Measurements from ENCODE around the gene SLC5A3. TPM values are rescaled to one million over a fixed set of nuclear protein-coding genes. Genes with fewer than 3 reads are reported as not detected.

Gene SLC5A3
- total and polyA plus RNA-seq, 2 donors (not counting 1 experiment from before 2014, with no cell fraction given), result 1.2 to 16.7 TPM

- Histone ChIP-seq H4K20me1 (ENCODE audit: control insufficient read depth, insufficient read depth, low read length, poor library complexity, severe bottlenecking) (peaks cover 32% of the 10 kb centered on the region), H3K4me2 (replicated peaks; ENCODE audit: low read depth, low read length, poor library complexity, severe bottlenecking) (no peak overlapping the region), H3K9ac (ENCODE audit: low read length) (no peak overlapping the region), H3K4me3 (ENCODE audit: control extremely low read depth in 1 of 5, extremely low read depth in 1 of 5, insufficient read depth in 1 of 5, low read depth in 2 of 5, low read length in 4 of 5) (no peak overlapping the region), H2AFZ (ENCODE audit: insufficient read depth, low read depth, low read length, poor library complexity, severe bottlenecking) (no peak overlapping the region), H3K9me3 (ENCODE audit: control extremely low read depth in 1 of 3, control insufficient read depth in 2 of 3, insufficient read depth in 1 of 3, low read length in 2 of 3) (no peaks in the 10 kb centered on the region), H3K27me3 (replicated peaks in 1 of 4; ENCODE audit: control extremely low read depth in 1 of 4, control insufficient read depth in 3 of 4, insufficient read depth in 4 of 4, low read length in 3 of 4) (no peaks in the 10 kb centered on the region), H3K4me1 (ENCODE audit: control insufficient read depth in 2 of 2, insufficient read depth in 2 of 2, low read length in 2 of 2) (peaks cover 13 to 26% of the 10 kb centered on the region in 2 donors), H3K27ac (ENCODE audit: low read length in 2 of 2) (no peak overlapping the region), H3K79me2 (ENCODE audit: control insufficient read depth, insufficient read depth, low read length) (peaks cover 73% of the 10 kb centered on the region), H3K36me3 (replicated peaks in 1 of 2; ENCODE audit: control extremely low read depth in 1 of 2, control insufficient read depth in 1 of 2, extremely low read depth in 1 of 2, insufficient read depth in 2 of 2, low read length in 1 of 2) (peaks cover 0 to 2% of the 10 kb centered on the region in 2 experiments)
- ChIA-PET CTCF (interaction anchor here (1.0 to 2.3 kb wide), 2 partner anchors 128 to 153 kb away, joined by 3 to 6 read pairs; no protein-coding TSS in a partner anchor), POLR2A (interaction anchor here (1.6 kb wide), 1 partner anchor 274 kb away, joined by 3 read pairs; no protein-coding TSS in a partner anchor)
- WGBS (ENCODE audit: insufficient coverage), result 100% methylated on average over 1 of the region's 1 CpG
- H3K4me1 Mint-ChIP-seq, result peaks cover 70% of the 10 kb centered on the region
- intact Hi-C loops (cut with micrococcal nuclease), result loop anchor here (10.0 kb wide), 1 partner anchor 1988 kb away; the partner anchor contains the start of gene SETD4
- H3K4me3 Mint-ChIP-seq, result no peak overlapping the region
- no peak for DNase-seq
- no peaks in the 10 kb centered on the region for H3K27me3 Mint-ChIP-seq
- H3K27ac Mint-ChIP-seq, result no peak overlapping the region
- ATAC-seq (ENCODE audit: low read depth), result no peak
- H3K9me3 Mint-ChIP-seq (ENCODE audit: insufficient read depth), result no peaks in the 10 kb centered on the region
- TF ChIP-seq EZH2 (IDR thresholded peaks at IDR 0.05; ENCODE audit: borderline replicate concordance, insufficient read depth, low read depth, low read length, poor library complexity, severe bottlenecking) (no peak), CTCF (IDR thresholded peaks at IDR 0.05) (no peak)
Measured at GRCh38 chr21:34076835-34077234, 3.5 kb downstream of the SLC5A3 start.

GRCh38 chr21:34077888-34078287, 4.5 kb downstream of the SLC5A3 start:
- Mint-ChIP-seq H3K27ac (no peak overlapping the region), H3K4me3 (no peak overlapping the region), H3K9me3 (ENCODE audit: insufficient read depth) (no peaks in the 10 kb centered on the region), H3K4me1 (peaks cover 73% of the 10 kb centered on the region), H3K27me3 (no peaks in the 10 kb centered on the region)
- Histone ChIP-seq H4K20me1 (ENCODE audit: control insufficient read depth, insufficient read depth, low read length, poor library complexity, severe bottlenecking) (peaks cover 32% of the 10 kb centered on the region), H3K79me2 (ENCODE audit: control insufficient read depth, insufficient read depth, low read length) (peaks cover 84% of the 10 kb centered on the region), H3K27ac (ENCODE audit: low read length in 2 of 2) (no peak overlapping the region), H3K4me1 (ENCODE audit: control insufficient read depth in 2 of 2, insufficient read depth in 2 of 2, low read length in 2 of 2) (peaks cover 13 to 26% of the 10 kb centered on the region in 2 donors), H3K9ac (ENCODE audit: low read length) (no peak overlapping the region), H3K4me2 (replicated peaks; ENCODE audit: low read depth, low read length, poor library complexity, severe bottlenecking) (no peak overlapping the region), H3K9me3 (ENCODE audit: control extremely low read depth in 1 of 3, control insufficient read depth in 2 of 3, insufficient read depth in 1 of 3, low read length in 2 of 3) (no peaks in the 10 kb centered on the region), H2AFZ (ENCODE audit: insufficient read depth, low read depth, low read length, poor library complexity, severe bottlenecking) (no peak overlapping the region), H3K4me3 (ENCODE audit: control extremely low read depth in 1 of 5, extremely low read depth in 1 of 5, insufficient read depth in 1 of 5, low read depth in 2 of 5, low read length in 4 of 5) (no peak overlapping the region), H3K36me3 (replicated peaks in 1 of 2; ENCODE audit: control extremely low read depth in 1 of 2, control insufficient read depth in 1 of 2, extremely low read depth in 1 of 2, insufficient read depth in 2 of 2, low read length in 1 of 2) (peaks cover 0 to 2% of the 10 kb centered on the region in 2 experiments), H3K27me3 (replicated peaks in 1 of 4; ENCODE audit: control extremely low read depth in 1 of 4, control insufficient read depth in 3 of 4, insufficient read depth in 4 of 4, low read length in 3 of 4) (no peaks in the 10 kb centered on the region)
- ChIA-PET CTCF (interaction anchor here (1.2 to 2.3 kb wide), 2 partner anchors 154 to 270 kb away, joined by 4 to 6 read pairs; no protein-coding TSS in a partner anchor), POLR2A (no interaction called here)
- DNase-seq (no peak), ATAC-seq (ENCODE audit: low read depth) (no peak)
- no CpG with 5 or more reads among the region's 1 CpG for WGBS (ENCODE audit: insufficient coverage)
- TF ChIP-seq EZH2 (IDR thresholded peaks at IDR 0.05; ENCODE audit: borderline replicate concordance, insufficient read depth, low read depth, low read length, poor library complexity, severe bottlenecking) (no peak), CTCF (IDR thresholded peaks at IDR 0.05) (no peak)
- intact Hi-C loops (cut with micrococcal nuclease), result loop anchor here (10.0 kb wide), 1 partner anchor 1987 kb away; the partner anchor contains the start of gene SETD4

Data from B cell (primary cell).